HFFc6 (cell line): Measurements from ENCODE around the gene EPB41. TPM values are rescaled to one million over a fixed set of nuclear protein-coding genes. Genes with fewer than 3 reads are reported as not detected.

Experiments used
- DNase-seq: peaks from one replicate; pipeline ENCODE4 v3.0.0-alpha.2; 2018
- H3K27ac Mint-ChIP-seq: 2 replicates; pipeline ENCODE4 v1.8.0; 2020; ENCODE audit warnings: mild to moderate bottlenecking, mixed read lengths
- H3K27me3 Mint-ChIP-seq: 2 replicates; pipeline ENCODE4 v1.8.0; 2021; ENCODE audit warnings: mild to moderate bottlenecking, moderate library complexity, mixed read lengths; ENCODE audit not compliant: insufficient read depth
- H3K36me3 Mint-ChIP-seq: 2 replicates; pipeline ENCODE4 v1.8.0; 2021; ENCODE audit warnings: low read depth, mixed read lengths
- H3K4me1 Mint-ChIP-seq: 2 replicates; pipeline ENCODE4 v1.8.0; 2020; ENCODE audit warnings: low read depth, mixed read lengths
- H3K4me3 Mint-ChIP-seq: 2 replicates; pipeline ENCODE4 v1.8.0; 2020; ENCODE audit warnings: mild to moderate bottlenecking, moderate library complexity, mixed read lengths
- H3K9me3 Mint-ChIP-seq: 2 replicates; pipeline ENCODE4 v1.8.0; 2020; ENCODE audit warnings: mild to moderate bottlenecking, mixed read lengths
- total RNA-seq, 6 experiments: library from RNA; stranded (reverse); fragmentation: NEBNext Ultra II Directional; extraction: Animal tissue kit (Norgen Biotek cat#: 25700); gene quantifications; 2 replicates in 1 of 6; 3 replicates in 5 of 6; pipeline ENCODE4 v1.2.3, GENCODE V29; 2021
- TF ChIP-seq, protein P1 (sequence below): fragments of 200-600 bp; sonication (generic); IDR thresholded peaks from 2 replicates; pipeline ENCODE4 v1.5.0; 2021; ENCODE audit warnings: antibody characterized with exemption, mild to moderate bottlenecking

Gene EPB41
- total RNA-seq, 6 experiments from 2014 or later, result 2.4 to 8.8 (median 3.4) TPM

DNA sequence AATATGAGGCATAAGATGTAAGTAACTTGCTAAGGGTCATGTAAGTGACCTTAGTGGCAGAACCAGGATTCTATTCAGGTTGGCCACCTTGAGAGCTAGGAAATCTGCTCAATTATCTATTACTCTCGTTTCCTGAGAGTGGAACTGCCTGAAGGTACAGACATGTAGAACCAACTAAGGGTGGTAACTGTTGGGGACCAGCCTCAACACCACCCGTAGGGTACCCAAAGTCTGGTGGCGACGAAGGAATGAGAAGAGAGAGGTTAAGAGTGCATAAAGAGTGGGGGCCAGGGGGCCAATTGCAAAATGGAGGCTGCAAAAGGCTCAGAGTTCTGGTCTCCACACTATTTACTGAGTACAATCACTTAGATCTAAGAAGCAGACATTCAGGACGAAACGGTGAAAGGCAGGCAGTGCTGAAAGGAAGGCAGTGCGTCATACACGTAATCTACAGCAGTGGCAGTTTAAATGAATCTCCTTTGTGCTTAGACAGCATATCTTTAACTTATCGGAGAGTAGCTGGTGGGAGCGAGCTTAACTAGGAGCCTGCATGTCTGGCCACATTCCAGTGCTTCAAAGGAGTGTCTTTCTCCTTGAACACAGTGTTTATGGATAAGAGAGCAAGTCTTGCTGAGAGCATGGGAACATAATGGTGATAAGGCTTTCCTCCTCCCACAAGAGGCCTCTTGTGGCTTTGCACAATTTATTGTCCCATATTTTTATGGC is 242.3 kb downstream of the EPB41 start:
- TF ChIP-seq, protein P1, sequence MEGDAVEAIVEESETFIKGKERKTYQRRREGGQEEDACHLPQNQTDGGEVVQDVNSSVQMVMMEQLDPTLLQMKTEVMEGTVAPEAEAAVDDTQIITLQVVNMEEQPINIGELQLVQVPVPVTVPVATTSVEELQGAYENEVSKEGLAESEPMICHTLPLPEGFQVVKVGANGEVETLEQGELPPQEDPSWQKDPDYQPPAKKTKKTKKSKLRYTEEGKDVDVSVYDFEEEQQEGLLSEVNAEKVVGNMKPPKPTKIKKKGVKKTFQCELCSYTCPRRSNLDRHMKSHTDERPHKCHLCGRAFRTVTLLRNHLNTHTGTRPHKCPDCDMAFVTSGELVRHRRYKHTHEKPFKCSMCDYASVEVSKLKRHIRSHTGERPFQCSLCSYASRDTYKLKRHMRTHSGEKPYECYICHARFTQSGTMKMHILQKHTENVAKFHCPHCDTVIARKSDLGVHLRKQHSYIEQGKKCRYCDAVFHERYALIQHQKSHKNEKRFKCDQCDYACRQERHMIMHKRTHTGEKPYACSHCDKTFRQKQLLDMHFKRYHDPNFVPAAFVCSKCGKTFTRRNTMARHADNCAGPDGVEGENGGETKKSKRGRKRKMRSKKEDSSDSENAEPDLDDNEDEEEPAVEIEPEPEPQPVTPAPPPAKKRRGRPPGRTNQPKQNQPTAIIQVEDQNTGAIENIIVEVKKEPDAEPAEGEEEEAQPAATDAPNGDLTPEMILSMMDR, result no peak
- H3K9me3 Mint-ChIP-seq, result no peaks in the 10 kb centered on the region
- no peaks in the 10 kb centered on the region; the same call in 1 of the 2 replicates for H3K27me3 Mint-ChIP-seq
- H3K36me3 Mint-ChIP-seq, result peaks cover 28% of the 10 kb centered on the region
- no peak overlapping the region for H3K4me3 Mint-ChIP-seq
- H3K27ac Mint-ChIP-seq, result peak overlapping the region; percentile 47; the same call in 1 of the 2 replicates
- no peak for DNase-seq
- H3K4me1 Mint-ChIP-seq, result peaks cover 6% of the 10 kb centered on the region; the same call in 1 of the 2 replicates

- Mint-ChIP-seq H3K4me1 (peaks cover 6% of the 10 kb centered on the region; the same call in 1 of the 2 replicates), H3K36me3 (peaks cover 23% of the 10 kb centered on the region; the same call in 1 of the 2 replicates), H3K27ac (no peak overlapping the region), H3K9me3 (no peaks in the 10 kb centered on the region), H3K4me3 (no peak overlapping the region), H3K27me3 (no peaks in the 10 kb centered on the region; the same call in 1 of the 2 replicates)
- TF ChIP-seq, protein P1, result no peak
- DNase-seq, result no peak
Measured at GRCh38 chr1:29157269-29157601, 242.9 kb downstream of the EPB41 start.

- no peak overlapping the region for H3K27ac Mint-ChIP-seq
- no peak for DNase-seq
- no peak overlapping the region for H3K4me3 Mint-ChIP-seq
- H3K27me3 Mint-ChIP-seq, result no peaks in the 10 kb centered on the region; the same call in 1 of the 2 replicates
- H3K36me3 Mint-ChIP-seq, result peaks cover 30% of the 10 kb centered on the region
- no peaks in the 10 kb centered on the region for H3K9me3 Mint-ChIP-seq
- TF ChIP-seq, protein P1, result no peak
- peaks cover 31% of the 10 kb centered on the region for H3K4me1 Mint-ChIP-seq
Measured at GRCh38 chr1:29159773-29160172, 245.4 kb downstream of the EPB41 start.

GRCh38 chr1:29162025-29162424 is 247.7 kb downstream of the EPB41 start:
- TF ChIP-seq, protein P1, result no peak
- H3K27me3 Mint-ChIP-seq, result peaks cover 2% of the 10 kb centered on the region; the same call in 1 of the 2 replicates
- H3K36me3 Mint-ChIP-seq, result peaks cover 39% of the 10 kb centered on the region
- DNase-seq, result no peak
- H3K4me1 Mint-ChIP-seq, result peaks cover 47% of the 10 kb centered on the region
- no peak overlapping the region for H3K4me3 Mint-ChIP-seq
- H3K9me3 Mint-ChIP-seq, result no peaks in the 10 kb centered on the region
- no peak overlapping the region for H3K27ac Mint-ChIP-seq

DNA sequence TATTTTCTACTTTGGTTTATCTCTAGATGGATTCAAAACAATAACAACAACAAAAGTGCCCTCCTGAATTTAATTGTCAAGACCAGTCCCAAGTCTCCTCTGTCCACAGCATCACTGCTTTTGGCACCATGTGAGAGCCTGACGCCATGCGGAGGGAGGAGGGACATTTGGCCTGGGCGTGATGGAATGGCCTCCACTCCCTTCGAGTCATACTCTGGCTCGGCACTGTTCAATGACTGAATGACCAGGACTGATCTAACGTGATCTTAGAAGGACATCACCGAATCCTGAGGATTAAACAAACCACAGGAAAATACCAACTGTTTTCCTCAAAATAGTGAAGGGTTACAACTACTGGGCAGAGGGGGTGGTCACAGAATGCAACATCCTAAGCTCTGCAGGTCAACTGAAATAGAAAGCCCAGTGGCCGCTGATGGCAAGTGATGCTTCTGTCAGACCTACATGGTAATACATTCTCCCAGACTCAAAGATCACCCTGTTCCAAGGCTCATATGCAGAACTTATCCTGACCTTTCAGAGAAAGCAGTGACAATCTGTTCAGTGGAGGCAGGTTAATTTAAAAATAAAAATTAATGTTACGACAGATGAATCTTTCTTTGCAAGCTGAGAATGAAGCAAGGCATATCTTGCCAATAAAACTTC is 248.2 kb downstream of the EPB41 start:
- DNase-seq, result no peak
- peaks cover 50% of the 10 kb centered on the region for H3K4me1 Mint-ChIP-seq
- no peak overlapping the region for H3K4me3 Mint-ChIP-seq

More for the DNA sequence above, 248.2 kb downstream of the EPB41 start:
- peaks cover 2% of the 10 kb centered on the region; the same call in 1 of the 2 replicates for H3K27me3 Mint-ChIP-seq
- TF ChIP-seq, protein P1, result no peak
- peaks cover 41% of the 10 kb centered on the region for H3K36me3 Mint-ChIP-seq
- peak overlapping the region; percentile 66 for H3K27ac Mint-ChIP-seq
- no peaks in the 10 kb centered on the region for H3K9me3 Mint-ChIP-seq
